Suprapubic skin (tissue), 4 donors: Measurements from ENCODE around the gene CACNA1H. TPM values are rescaled to one million over a fixed set of nuclear protein-coding genes. Genes with fewer than 3 reads are reported as not detected.
A peak's percentile ranks its signal among the peaks of the same experiment; 100 is the strongest.

Source experiments
- DNase-seq, 2 donors: peaks; one replicate each; pipeline ENCODE4 v3.0.0-alpha.2; 2019; ENCODE audit warnings: low spot score in 2 of 2
- H3K27ac ChIP-seq: fragments of 200-600 bp; sonication (generic); one replicate; pipeline ENCODE4 v1.5.1; 2019
- H3K27me3 ChIP-seq: fragments of 200-600 bp; sonication (generic); one replicate; pipeline ENCODE4 v1.5.1; 2019
- H3K36me3 ChIP-seq: fragments of 200-600 bp; sonication (generic); one replicate; pipeline ENCODE4 v1.5.1; 2019
- H3K4me1 ChIP-seq: fragments of 200-600 bp; sonication (generic); one replicate; pipeline ENCODE4 v1.5.1; 2019
- H3K4me3 ChIP-seq: fragments of 200-600 bp; sonication (generic); one replicate; pipeline ENCODE4 v1.5.1; 2019; ENCODE audit warnings: mild to moderate bottlenecking
- H3K9me3 ChIP-seq: fragments of 200-600 bp; sonication (generic); one replicate; pipeline ENCODE4 v1.5.1; 2019
- CTCF ChIP-seq, 2 donors: fragments of 200-600 bp in 1 of 2; fragments of 450-650 bp in 1 of 2; sonication (generic) in 1 of 2; IDR thresholded peaks; one replicate each; pipeline ENCODE4 v1.5.1; 2016 to 2019; ENCODE audit warnings: antibody characterized with exemption in 2 of 2, mild to moderate bottlenecking in 1 of 2, moderate library complexity in 1 of 2
- EP300 ChIP-seq: sonication (generic); formaldehyde crosslinking; IDR thresholded peaks from one replicate; pipeline ENCODE4 v1.6.1; 2017; ENCODE audit warnings: antibody characterized with exemption
- POLR2A ChIP-seq, 2 donors: fragments of 450-650 bp; IDR thresholded peaks; one replicate each; pipeline ENCODE4 v1.6.1; 2017; ENCODE audit warnings: antibody characterized with exemption in 2 of 2, mild to moderate bottlenecking in 2 of 2, moderate library complexity in 2 of 2
- POLR2AphosphoS5 ChIP-seq, 3 donors: sonication (generic); formaldehyde crosslinking; IDR thresholded peaks; one replicate each; pipeline ENCODE4 v1.6.1; 2017; ENCODE audit warnings: antibody characterized with exemption in 3 of 3
- WGBS: methylation state at CpG from one replicate; pipeline ENCODE4 v1.1.5; 2018; 5-methylcytosine and 5-hydroxymethylcytosine counted together
- total RNA-seq, 4 donors: library from RNA; depleted of rRNA; stranded (reverse); fragments of >200 nt; gene quantifications; one replicate each; pipeline ENCODE4 v1.1.0, GENCODE V29; 2016

Gene CACNA1H
- 100 to 1,000 TPM in 1 of 4 donors, 10 to 100 TPM in 3; 19.4 to 167 (median 38.4) TPM for total RNA-seq

- peak in 1 of 2 donors; percentile 37 for TF ChIP-seq CTCF (IDR thresholded peaks at IDR 0.05)
- no peak for TF ChIP-seq POLR2AphosphoS5 (IDR thresholded peaks at IDR 0.05)
- Histone ChIP-seq H3K4me3 (peak within 1 kb of the TSS; percentile 55), H3K27ac (no peak within 1 kb of the TSS), H3K9me3 (no peaks in the 10 kb centered on the region), H3K4me1 (peaks cover 22% of the 10 kb centered on the region), H3K27me3 (peaks cover 74% of the 10 kb centered on the region), H3K36me3 (no peaks in the 10 kb centered on the region)
- no CpG with 5 or more reads among the region's 98 CpGs for WGBS
- no peak for DNase-seq
These were observed at the start of gene CACNA1H for GRCh38 chr16:1152651-1153259. Gene CACNA1H, plus strand, starts transcription at chr16:1153106. Its CDS starts 632 bp downstream, at chr16:1153738.

DNA sequence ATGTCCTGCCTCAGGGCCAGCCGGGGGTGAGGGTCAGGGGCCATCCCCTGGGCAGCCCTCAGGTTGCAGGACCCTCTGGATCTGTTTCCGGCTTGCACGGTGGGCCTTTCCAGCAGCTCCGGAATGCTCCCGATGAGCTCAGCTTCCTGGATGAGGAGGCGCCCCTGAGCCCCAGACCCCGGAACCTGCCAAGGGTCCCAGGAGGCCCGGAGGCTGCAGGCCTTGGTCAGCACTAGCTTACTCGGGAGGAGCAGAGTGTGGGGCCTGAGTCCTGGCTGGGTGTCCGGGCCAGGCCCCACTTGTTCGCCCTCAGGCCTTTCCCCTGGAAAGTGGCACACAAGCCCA, 49.3 kb upstream of the CACNA1H start:
- WGBS, result 31% methylated on average over 5 of the region's 11 CpGs
- H3K9me3 ChIP-seq, result no peaks in the 10 kb centered on the region
- no peak for TF ChIP-seq POLR2AphosphoS5 (IDR thresholded peaks at IDR 0.05)
- no peak for TF ChIP-seq CTCF (IDR thresholded peaks at IDR 0.05)
- TF ChIP-seq POLR2A (IDR thresholded peaks at IDR 0.05), result no peak
- TF ChIP-seq EP300, result no peak
- H3K4me3 ChIP-seq, result no peak overlapping the region
- H3K4me1 ChIP-seq, result peaks cover 13% of the 10 kb centered on the region
- DNase-seq, result no peak
- no peaks in the 10 kb centered on the region for H3K36me3 ChIP-seq
- no peak overlapping the region for H3K27ac ChIP-seq
- peaks cover 98% of the 10 kb centered on the region for H3K27me3 ChIP-seq

- H3K9me3 ChIP-seq, result no peaks in the 10 kb centered on the region
- H3K36me3 ChIP-seq, result no peaks in the 10 kb centered on the region
- 20% methylated on average over 1 of the region's 26 CpGs for WGBS
- no peak for DNase-seq
- peaks cover 97% of the 10 kb centered on the region for H3K27me3 ChIP-seq
- no peak for TF ChIP-seq POLR2A (IDR thresholded peaks at IDR 0.05)
- TF ChIP-seq CTCF (IDR thresholded peaks at IDR 0.05), result peak; percentile 20 to 61
- TF ChIP-seq EP300, result no peak
- no peak for TF ChIP-seq POLR2AphosphoS5 (IDR thresholded peaks at IDR 0.05)
- no peak overlapping the region for H3K27ac ChIP-seq
- no peak overlapping the region for H3K4me3 ChIP-seq
- peaks cover 20% of the 10 kb centered on the region for H3K4me1 ChIP-seq
These were observed 46.9 kb upstream of the CACNA1H start for GRCh38 chr16:1105888-1106620.

DNA sequence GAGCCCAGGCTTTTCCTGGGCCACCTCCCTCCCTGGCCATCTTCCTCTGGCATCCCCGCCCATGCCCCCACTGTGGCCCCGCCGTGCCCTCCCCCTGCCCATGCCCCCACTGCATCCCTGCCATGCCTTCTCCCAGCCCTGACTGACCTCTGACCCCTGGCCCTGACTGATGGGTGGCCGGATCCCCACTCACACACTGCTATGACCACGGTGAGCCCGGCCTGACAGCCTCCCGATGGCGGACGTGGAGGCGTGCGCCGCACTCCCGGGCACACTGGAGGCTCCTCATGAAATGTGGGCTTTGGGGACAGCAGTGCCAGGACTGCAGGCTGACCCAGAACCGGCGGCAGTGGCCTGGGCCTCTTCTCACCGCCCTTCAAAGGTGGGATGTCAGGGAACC, 46.2 kb upstream of the CACNA1H start:
- Histone ChIP-seq H3K27ac (no peak overlapping the region), H3K27me3 (peaks cover 97% of the 10 kb centered on the region), H3K9me3 (no peaks in the 10 kb centered on the region), H3K4me3 (no peak overlapping the region), H3K4me1 (peaks cover 20% of the 10 kb centered on the region), H3K36me3 (no peaks in the 10 kb centered on the region)
- TF ChIP-seq POLR2AphosphoS5 (IDR thresholded peaks at IDR 0.05) (no peak), POLR2A (IDR thresholded peaks at IDR 0.05) (no peak)
- DNase-seq, result no peak
- WGBS, result no CpG with 5 or more reads among the region's 16 CpGs

GRCh38 chr16:1107141-1107540, 45.8 kb upstream of the CACNA1H start:
- H3K36me3 ChIP-seq, result no peaks in the 10 kb centered on the region
- TF ChIP-seq EP300 (no peak), POLR2AphosphoS5 (IDR thresholded peaks at IDR 0.05) (no peak), POLR2A (IDR thresholded peaks at IDR 0.05) (no peak), CTCF (IDR thresholded peaks at IDR 0.05) (no peak)
- H3K27ac ChIP-seq, result no peak overlapping the region
- no peak for DNase-seq
- H3K4me1 ChIP-seq, result peaks cover 20% of the 10 kb centered on the region
- H3K27me3 ChIP-seq, result peaks cover 97% of the 10 kb centered on the region
- H3K9me3 ChIP-seq, result no peaks in the 10 kb centered on the region
- H3K4me3 ChIP-seq, result no peak overlapping the region
- no CpG with 5 or more reads among the region's 22 CpGs for WGBS
